GM10266 (cell line): ENCODE measurements around the gene AMN.

Experiments used
- DNase-seq: peaks from one replicate; pipeline ENCODE4 v3.0.0; 2012; ENCODE audit errors: extremely low spot score
- TF ChIP-seq, protein P1 (sequence below): IDR thresholded peaks from 2 replicates; pipeline ENCODE4 v1.5.1; 2012; ENCODE audit warnings: mild to moderate bottlenecking, low read depth; ENCODE audit not compliant: control insufficient read depth, insufficient read depth; ENCODE audit errors: missing control alignments

The AMN gene

DNA sequence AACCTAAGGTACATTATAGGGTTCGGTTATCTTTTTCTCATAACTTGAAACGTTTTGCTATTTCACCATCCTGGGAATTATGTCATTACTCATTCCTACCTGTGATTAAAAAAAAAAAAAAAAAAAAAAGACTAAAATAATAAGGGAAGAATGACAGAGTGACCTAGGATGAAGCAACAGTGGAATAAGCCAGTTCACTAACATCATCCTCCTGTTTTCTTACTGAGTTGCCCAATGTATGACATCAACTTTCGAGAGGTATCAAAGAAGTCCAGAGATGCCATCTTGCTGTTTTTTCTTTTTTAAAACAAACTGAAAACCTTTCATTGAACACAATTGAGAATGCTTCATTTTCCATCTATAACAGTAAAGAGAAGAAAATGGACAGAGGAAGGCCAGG is 42.8 kb downstream of the AMN start:
- TF ChIP-seq, protein P1, sequence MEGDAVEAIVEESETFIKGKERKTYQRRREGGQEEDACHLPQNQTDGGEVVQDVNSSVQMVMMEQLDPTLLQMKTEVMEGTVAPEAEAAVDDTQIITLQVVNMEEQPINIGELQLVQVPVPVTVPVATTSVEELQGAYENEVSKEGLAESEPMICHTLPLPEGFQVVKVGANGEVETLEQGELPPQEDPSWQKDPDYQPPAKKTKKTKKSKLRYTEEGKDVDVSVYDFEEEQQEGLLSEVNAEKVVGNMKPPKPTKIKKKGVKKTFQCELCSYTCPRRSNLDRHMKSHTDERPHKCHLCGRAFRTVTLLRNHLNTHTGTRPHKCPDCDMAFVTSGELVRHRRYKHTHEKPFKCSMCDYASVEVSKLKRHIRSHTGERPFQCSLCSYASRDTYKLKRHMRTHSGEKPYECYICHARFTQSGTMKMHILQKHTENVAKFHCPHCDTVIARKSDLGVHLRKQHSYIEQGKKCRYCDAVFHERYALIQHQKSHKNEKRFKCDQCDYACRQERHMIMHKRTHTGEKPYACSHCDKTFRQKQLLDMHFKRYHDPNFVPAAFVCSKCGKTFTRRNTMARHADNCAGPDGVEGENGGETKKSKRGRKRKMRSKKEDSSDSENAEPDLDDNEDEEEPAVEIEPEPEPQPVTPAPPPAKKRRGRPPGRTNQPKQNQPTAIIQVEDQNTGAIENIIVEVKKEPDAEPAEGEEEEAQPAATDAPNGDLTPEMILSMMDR = no peak
- no peak for DNase-seq

DNA sequence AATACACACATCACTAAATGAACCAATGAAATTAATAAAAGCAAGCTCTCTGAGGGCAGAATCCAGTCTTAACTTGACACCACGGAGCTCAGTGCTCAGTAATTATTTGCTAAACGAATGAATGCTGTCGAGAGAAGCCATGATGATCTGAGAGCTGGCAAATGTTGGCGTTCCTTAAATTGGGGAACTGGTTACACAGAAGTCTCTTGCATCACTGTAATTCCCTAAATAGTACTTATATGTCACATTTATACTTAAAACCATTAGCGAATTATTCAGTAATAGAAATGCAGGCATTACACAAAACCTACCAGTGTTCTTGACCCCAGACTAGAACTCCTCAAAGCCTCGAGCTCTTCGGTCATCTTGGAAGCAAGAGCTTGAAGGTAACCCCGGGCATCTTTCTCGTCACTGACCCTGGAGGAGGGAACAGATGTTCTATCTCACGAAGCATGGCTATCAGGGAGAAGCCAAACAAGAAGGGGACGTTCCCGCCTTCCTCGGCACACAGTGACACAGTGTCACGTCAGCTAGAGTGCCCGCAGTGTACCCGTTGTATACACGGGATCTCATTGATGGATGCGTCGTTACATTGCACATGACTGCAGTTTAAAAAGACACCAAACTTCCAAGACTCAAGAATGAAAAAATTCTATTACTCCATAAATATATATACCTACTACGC is 43.6 kb downstream of the AMN start:
- no peak for DNase-seq
- TF ChIP-seq, protein P1 = no peak

DNA sequence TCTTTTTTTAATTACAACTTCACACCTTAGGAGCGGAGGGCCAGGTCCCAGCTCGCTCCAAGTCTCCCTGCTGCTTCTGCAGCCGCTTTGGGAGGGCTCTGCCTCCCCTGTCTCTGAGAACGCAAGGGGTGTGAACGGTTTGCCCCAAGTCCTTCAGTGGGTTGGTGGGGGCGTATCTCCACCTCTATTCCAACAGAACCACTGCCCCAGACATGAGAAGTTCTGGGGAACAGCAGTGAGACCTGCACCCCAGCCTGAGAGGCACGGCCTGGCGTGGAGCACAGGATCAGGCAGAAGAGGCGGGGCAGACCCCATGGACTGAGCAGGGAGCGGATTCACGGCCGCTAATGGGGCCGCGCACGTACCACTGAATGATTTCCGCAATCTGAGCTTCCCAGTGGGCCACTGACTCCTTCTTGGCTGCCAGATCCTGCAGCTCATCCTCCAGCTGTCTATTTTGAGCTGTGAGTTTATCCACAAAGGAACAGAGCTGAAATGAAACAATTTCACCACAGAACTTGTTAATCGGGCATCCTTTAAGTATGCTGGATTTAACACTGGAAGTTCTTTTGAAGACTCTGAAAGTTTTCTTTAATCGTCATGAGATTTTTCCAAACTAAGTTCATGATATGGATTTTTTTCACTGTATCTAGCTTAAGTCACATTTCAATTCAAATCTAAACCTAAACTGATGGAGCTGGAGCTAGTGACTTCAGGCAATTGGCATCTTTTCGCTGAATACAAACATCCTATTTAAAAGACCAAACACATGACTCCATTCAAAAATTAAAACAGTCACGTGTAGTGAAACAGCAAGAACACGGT is 44.4 kb downstream of the AMN start:
- TF ChIP-seq, protein P1 = no peak
- DNase-seq = no peak

DNA sequence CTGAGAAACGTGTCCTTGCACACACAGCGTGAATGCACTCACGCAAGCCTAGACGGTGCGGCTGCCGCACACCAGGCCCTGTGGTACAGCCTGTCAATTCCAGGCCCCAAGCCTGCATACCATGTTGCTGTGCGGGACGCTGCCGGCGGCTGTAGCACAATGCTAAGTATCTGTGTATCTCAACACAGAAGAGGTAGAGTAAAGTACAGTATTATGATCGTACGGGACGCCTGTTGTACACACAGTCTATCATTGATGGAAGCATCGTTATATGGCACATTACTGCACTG is 45.0 kb downstream of the AMN start:
- TF ChIP-seq, protein P1 = no peak

GRCh38 chr14:102968306-102968705 is 45.8 kb downstream of the AMN start:
- no peak for DNase-seq
- TF ChIP-seq, protein P1 = no peak

More for the DNA sequence above, 45.0 kb downstream of the AMN start:
- no peak for DNase-seq

DNA sequence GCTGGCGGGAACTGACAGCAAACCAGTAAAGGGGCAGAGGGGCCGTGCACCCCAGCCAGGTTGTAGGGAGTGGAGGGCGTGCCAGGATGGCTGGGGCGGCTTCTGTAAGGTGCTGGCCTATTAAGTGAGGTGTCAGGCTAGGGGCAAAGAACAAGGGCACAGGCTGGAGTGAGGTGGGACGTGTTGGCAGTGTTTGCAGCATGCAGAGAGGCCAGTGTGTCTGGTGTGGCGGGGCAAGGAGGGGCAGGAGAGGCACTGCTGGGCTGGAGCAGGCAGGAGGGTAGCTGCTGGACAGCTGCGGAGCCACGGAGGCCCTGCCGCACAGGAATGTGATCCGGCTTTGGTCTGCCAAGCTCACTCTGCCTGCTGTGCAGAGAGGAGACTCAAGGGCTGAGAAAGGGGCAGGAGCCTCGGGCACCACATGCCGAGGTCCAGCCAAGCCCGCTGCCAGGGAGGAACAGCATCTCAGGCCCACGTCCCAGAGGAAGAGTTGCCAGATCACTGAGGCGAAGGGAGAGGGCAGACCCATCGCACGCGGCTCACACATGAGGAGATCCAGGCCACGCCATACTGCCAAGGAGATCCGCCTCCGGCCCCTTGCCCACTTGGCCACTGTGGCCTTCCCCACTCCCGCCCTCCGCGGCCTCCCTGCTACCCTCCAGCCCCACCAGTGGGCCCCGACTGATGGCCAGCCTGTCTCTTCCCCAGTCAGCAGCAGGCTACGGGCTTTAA is 46.8 kb downstream of the AMN start:
- DNase-seq = no peak
- TF ChIP-seq, protein P1 = no peak
